CD4-positive, alpha-beta T cell treated with Interleukin-21 for 1 hour (primary cell): ENCODE data around the gene SYNJ2.

Experiments
- DNase-seq: peaks from one replicate; pipeline ENCODE4 v3.0.0-alpha.2; 2020

Gene SYNJ2

DNA sequence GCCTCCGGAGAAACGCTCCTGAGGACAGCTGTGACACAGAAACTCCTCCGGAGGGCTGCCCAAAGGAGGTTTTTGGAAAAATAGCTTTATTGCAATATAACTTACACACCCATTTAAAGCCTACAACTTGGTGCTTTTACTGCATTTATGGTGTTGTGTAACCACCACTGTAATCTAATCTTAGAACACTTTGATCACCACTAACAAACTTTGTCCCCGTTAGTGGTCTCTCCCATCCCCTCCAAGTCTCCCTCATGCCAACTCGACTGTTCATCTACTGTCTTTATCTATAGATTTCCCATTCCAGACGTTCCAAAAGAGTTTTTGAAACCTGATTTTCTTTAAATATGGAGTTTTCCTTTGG, 62.8 kb downstream of the SYNJ2 start:
- DNase-seq: no peak

DNA sequence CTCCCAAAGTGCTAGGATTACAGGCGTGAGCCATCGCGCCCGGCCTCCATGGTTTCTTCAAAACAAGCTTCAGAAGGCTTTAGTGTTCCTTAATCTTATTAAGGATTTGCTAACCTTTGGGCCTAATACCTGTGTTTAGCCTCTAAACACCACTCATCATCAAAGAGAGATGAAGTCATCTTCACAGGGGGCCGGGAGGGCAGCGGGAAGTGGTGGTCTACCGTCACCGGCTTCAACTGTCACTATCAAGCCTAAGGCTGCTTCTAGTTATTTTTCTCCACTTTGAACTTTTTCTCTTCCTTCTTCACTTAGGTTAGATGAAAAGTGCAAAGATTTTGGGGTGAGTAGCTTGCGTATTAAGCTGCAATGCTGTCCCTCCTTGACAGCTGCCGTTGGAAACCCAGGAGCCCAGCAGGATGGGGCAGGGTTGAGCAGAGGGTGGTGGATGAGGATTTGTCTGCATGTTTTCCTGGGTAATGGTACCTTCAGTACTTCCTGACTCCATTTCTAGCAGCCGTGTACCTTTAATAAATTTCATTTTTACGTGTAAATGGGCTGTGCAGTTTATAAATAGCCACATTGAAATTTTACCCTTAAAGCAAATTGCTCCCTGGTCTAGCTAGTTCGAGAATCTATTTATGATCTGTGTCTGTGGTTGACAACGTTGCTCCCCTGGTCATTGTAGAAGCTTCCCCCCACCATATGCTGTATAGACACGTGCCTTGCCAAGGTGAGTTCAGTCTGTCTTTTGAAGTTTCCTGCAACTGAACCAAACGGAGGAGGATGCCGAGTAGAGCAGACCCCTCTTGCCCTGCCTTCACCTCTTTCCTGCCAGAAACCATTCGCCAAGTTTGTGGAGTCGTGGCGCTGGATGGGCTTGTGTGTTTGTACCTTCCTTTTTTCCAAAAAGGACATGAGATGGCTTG, 64.8 kb downstream of the SYNJ2 start:
- DNase-seq: no peak

DNA sequence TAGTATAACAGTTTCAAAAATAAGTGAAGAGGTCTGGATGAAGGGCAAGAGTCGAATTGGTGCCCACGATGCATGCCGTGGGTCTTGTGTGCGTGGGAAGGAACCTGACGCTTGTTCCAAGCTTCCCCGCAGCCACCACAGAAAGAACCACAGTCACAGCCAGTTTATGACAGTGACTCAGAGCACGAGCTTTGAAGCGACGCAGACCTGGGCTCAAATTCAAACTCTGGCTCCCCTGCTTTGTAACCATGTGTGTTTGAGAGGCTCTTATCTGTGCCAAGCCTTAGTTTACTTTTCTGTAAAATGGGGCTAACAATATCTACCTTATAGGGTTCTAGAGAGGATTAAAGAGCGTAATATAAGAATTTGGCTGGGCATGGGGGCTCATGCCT, 65.5 kb downstream of the SYNJ2 start:
- DNase-seq: peak; percentile 20

DNA sequence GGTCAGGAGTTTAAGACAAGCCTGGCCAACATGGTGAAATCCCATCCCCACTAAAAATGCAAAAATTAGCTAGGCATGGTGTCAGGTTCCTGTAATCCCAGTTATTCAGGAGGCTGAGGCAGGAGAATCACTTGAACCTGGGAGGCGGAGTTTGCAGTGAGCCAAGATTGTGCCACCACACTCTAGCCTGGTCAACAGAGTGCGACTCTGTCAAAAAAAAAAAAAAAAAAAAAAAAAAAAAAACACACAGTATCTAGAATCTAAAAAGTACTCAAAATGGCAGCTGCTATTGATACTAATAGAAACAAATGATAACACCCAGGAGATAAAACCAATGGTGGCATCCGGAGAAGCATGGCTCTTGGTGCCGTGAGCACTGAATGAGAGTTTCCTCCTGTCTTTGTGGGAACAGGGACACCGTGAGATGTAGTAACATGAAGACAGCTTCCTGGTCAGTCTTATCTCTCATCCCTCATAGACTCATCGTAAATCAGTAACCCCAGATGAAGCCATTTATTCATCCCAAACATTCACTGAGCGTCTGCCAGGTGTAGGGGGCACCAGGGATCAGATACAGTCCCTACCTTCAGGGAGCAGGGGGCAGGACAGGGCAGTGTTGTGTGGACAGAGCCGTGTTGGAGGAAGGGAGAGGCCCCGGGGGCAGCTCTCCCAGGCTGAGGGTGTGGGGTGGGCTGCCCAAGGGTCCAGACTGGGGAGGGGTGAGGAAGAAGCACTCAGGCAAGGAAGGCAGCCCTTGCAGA, 66.1 kb downstream of the SYNJ2 start:
- DNase-seq: no peak

DNA sequence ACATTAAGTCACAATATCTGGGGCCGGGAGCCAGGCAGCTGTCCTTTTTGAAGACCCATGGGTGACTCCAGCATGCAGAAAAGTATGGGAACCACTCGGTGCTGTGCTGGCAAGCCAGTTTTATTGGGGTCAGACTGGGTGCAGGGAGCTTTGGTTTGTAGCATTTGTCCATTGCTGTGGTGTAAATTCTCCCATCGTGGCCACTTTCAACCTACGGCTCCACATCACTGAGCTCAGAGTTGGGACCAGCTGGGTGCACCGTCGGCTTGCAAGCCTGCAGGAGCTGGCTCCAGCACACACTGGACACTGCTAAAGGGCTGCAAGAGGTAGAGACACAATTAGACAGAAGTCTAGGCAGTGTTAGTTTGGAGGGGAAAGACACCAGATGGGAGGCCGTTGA, 66.9 kb downstream of the SYNJ2 start:
- DNase-seq: no peak

DNA sequence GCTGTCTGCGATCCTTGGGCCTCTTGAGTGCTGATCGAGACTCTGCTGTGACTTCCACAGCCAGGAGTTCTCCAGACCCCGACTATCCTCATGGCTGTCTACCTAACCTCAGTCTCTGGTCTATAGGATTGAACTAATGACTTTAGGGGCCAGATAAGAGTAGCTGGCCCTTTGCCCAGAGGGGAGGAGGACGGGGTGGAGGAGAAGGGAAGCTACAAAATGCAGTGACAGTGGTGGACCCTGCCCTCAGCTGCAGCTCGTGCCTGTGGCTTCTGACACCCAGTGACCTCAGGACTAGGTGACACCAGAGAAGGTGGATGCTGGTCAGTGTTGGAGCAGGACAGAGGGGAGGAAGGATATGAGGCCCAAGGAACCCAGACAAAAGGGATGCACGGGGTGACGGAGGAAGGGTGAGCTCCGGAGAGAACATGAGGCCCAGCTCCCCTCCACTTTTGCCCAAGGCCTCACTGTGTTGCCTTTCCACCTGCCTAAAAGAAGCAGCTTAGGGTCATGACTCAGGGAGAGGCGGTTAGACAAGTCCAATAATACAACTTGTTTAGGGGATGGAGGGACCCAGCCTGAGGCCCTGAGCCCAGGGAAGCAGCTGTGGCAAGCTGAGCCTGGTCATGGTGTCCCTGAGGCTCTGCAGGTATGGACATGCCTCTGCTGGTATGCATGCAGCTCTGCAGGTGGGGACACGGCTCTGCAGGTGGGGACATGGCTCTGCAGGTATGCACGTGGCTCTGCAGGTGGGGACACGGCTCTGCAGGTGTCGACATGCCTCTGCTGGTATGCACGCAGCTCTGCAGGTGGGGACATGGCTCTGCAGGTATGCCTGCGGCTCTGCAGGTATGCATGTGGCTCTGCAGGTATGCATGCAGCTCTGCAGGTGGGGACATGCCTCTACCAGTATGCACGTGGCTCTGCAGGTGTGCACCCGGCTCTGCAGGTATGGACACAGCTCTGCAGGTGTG, 67.7 kb downstream of the SYNJ2 start:
- no peak for DNase-seq

DNA sequence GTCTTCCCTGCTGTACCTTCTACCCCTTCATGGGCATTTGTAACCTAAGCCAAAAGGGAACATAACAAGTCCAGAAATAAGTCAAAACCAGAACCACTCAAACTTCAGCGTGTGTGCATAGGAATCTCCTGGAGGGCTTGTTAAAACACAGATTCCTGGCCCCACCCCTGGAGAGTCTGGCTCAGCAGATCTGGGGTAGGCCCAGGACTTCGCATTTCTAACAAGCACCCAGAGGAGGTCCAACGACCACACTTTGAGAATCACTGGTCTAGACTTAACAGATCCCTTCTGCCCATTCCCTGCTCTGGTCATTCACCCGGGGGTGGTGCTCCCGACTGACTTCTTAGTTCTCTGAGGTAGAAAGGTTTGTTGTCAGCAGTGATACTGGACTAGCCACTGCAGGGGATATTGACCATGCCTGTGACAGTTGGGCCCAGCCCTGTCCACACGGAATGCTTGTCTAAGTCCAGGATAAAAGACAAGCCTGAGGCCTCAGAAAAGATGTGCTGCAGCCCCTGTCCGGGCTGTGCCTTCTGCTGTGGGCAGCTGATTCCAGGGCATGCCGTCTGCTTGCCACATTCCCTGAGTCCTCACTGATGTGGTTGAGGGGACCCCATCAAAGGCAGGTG, 68.6 kb downstream of the SYNJ2 start:
- DNase-seq: no peak

DNA sequence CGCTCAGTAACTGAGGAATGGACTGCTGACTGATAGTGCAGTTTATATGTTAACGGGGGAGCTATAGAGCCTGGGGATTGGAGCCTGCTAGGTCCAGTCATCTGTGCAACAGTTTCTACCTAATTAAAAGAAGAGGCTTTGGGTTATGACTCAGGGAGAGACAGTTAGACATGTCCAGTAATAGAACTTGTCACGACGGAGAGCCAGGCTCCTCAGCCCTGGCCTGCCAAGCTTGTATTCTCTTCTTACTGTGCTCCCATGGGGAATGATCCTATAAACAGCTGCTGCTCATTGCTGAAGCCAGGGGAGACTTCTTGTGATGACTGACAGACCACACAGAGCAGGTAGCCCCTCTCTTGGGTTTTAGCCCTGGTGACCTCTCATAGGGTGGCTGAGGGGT, 69.3 kb downstream of the SYNJ2 start:
- no peak for DNase-seq

DNA sequence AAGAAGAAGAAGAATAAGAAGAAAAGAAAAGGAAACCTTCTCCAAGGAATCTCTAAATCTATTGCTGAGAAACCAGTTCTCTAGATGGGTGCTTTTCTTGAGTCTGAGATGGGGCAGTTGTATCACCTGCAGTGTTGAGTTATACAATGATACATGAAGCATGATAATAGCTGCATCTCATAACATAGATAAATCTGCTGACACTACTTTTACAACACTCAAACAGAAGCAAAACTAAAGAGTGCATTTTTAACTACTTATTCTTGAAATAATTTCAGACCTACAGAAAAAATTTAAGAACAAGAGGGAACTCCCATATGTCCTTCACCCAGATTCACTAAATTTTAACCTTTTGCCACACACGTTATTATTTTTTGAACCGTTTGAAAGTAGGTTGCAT, 70.3 kb downstream of the SYNJ2 start:
- DNase-seq: no peak

DNA sequence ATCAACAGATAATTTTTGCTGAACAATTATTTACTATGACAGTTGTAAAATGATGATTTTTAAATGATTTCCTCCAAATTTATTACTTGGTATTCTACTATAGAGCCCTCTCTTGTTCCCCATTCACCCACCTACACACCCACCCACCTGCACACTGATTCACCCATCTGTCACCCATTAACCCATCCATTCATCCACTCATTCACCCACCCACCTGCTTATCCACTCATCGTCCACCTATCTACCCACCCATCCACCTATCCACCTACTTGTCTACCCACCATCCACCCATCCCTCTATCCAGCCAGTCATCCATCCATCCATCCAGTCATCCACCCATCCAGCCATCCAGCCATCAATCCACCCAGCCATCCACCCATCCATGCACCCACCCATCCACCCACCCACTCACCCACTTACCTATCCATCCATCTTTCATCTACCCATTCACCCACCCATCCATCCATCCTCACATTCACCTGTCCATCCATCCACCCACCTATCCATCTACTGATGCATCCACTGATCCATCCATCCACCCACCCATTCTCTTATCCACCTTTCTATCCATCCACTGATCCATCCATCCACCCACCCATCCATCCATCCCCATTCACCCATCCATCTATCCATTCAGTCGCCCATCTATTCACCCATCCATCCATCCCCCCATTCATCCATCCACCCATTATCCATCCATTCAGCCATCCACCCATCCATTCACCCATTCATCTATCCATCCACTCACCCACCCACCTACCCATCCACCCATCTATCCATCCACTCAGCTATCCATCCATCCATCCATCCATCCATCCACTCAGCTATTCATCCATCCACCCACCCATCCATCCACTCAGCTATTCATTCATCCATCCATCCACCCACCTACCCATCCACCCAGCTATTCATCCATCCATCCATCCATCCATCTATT, 72.0 kb downstream of the SYNJ2 start:
- no peak for DNase-seq

DNA sequence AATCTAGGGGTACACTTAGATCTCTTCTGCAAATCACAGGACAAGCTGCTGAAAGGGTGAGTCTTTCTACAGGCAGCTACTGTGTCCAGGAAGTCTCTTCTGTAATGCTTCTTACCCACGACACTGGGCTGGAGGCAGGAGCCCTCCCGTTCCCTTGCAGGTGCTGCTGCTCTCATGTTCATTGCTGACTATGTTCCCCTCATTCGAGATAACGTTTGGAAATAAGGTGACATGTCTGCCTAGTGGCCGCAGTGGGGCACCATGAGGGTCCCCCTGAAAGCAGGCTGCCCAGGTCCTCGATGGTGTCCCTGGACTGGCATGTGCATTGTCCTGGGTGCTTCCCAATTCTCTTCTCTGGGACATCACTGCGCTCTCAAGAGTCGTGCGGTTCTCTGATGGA, 74.7 kb downstream of the SYNJ2 start:
- DNase-seq: no peak

DNA sequence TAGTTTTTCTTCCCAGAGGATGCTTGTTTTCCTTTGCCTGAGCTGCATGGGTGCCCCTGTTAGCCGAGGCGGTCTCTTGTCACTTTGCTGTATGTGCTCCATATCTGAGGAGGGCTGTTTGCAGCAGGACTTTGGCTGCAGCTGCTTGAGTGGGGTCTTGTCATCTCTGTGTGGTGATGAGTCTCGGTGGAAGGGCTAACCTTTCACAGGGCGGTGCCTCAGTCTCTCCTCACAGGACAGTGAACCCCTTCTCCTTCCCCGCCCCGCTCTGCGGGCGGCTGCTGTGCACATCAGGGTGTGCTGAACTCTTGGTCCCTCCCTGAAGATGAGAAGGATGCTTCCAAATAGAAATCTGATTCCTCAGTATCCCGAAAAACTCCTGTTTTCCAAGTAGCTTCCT, 75.1 kb downstream of the SYNJ2 start:
- DNase-seq: no peak

DNA sequence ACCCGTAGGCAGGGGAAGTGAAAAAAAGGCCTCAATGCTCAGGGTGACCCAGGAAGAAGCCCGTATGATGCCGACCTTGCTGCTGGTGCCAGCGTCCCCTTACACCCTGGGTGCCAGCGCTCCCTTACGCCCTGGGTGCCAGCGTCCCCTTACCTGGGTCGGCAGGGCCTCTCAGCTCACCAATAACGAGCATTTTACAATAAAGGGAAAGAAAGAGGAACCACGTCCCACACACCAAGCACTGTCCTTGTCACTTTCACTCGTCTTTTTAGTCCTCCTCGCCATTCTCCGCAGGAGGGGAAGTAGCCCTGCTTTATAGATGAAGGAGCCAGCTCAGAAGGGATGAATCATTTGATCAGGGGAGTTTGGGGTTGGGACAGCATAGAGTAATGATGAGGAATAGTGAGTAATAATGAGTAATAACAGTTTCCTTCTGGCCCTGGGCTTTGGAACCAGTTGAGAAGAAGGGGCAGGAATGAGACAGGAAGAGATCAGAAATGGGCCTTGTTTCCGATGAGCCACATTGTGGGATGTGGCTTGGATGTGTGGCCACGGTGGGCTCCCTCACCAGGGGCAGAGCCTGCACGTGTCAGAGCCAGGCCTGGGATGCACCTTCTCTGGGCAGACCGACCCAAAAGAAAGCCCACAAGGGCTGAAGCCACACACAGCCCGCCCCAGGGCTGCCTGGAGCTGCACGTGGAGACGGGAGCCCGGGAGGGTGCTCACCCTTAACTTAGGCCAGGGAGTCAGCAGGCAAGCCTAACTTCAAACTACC, 75.7 kb downstream of the SYNJ2 start:
- no peak for DNase-seq

DNA sequence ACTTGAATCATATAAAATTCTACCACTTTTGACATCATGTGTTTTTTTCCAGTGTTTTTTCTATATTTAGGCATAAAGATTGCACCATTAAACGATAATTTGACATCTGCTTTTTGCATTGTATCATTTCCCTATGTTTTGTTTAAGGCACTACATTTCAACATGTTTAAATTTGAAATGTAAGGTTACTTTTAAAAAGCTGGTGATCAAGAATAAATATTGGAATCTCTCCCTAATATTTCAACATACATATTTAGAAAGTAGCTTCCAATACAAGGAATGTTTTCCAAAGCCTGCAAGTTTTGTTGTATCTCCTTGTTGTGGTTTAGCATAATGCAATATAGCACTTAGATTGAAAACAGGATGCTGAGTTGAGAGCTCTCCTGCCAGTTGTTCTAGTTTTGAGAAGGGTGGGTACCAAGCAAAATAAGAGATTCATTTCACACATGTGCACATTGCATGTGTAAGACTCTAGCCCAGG, 76.5 kb downstream of the SYNJ2 start:
- DNase-seq: no peak

DNA sequence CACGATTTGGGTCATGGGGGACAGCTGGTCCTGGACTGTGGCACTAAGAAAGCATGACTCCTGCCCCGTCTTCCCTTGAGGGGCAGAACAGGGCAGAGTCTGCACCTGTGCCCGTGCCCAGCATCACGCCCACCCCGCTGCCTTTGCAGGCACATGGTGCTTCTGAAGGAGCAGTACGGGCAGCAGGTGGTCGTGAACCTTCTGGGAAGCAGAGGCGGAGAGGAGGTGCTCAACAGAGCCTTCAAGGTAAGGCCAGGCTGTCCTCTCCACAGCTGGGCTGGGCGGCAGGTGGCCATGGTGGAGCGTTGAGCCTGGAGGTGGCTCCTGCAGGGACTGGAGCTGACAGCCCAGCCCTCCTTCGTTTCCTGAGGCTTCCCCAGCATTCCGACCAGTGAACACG, 77.4 kb downstream of the SYNJ2 start:
- no peak for DNase-seq

DNA sequence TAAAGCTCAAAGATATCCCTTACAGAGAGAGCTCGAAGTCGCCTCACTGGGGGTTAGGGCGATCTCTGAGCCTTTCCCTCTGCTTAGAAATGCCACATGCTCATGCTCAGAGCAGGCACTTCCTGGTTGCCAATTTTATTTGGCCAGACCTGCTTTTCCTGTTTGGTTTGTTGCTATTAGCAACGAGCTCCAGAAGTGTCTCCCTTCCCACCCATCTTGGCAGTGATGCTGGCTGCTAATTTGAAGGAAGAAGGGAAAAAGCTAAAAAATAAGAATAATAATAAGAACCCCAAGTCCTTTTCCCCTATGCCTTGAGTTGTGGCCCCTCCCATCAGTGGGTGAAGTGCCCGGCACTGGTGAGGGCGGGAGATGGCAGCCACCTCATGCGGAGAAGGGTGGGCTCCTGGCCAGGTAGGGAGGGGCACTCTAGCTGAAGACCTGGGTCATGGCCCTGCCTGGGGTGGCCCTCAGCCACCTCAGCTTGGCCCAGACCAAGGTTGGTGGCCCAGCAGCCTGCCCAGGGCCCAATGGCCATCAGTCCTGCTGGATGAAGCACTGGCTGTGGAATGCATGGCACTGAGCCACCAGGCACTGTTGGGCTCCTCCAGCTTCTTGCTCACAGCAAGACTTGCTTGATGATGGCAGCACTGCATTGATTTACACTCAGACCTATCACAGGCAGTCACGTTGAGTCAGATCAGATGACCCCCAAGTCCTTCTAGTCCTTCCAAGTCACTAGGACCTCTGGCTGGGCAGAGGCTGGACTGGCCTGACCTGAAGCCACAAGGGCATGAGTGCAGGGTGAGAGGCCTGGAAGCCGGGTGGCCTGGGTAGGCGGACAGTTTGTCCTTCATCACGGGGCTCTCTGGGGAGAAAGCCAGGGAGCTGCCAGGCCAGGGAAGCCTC, 79.0 kb downstream of the SYNJ2 start:
- peak; percentile 38 for DNase-seq

DNA sequence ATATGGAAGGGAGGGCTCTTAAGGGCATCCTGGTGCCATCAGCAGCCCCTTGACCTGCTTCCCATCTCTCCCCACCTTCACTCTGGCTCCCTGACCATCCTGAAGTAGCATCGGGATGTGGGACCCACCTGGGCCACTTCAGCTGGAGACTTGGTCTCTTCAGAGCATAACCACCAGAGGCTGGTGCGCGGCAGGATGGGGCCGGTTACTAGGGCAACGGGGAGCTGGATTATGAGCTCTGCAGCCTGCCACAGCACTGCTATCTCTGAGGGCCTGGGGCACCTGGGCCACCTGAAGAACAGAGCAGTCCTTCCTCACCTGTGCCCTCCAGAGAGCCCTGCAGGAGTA, 79.7 kb downstream of the SYNJ2 start:
- DNase-seq: no peak

DNA sequence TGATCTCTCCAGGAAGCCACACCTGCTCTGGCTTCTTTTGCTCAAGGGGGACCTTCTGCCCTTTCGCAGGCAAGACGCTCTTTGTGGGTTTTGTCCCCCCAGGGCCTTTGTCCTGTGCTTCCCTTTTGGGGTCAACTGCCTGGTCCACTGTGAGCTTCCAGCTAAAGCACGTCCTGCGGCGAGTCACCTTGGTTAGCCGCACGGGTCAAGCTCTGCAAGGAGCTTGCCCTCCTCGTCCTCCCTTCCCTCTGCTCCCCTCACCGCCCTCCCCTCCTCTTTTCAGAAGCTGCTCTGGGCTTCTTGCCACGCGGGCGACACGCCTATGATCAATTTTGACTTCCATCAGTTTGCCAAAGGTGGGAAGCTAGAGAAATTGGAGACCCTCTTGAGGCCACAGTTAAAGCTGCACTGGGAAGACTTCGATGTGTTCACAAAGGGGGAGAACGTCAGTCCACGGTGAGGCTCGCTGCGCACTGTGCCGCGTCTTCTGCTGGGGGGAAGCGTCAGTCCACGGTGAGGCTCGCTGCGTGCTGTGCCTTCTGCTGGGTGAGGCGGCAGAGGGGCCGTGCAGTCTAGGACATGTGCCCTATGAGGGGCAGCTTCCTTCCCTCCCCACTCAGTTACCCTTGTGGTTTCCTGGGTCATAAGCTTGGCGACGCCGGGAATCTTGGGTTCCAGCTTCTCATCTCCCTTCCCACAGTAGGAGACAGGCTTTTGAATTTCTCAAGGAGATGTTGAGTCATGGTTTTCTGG, 80.2 kb downstream of the SYNJ2 start:
- no peak for DNase-seq

DNA sequence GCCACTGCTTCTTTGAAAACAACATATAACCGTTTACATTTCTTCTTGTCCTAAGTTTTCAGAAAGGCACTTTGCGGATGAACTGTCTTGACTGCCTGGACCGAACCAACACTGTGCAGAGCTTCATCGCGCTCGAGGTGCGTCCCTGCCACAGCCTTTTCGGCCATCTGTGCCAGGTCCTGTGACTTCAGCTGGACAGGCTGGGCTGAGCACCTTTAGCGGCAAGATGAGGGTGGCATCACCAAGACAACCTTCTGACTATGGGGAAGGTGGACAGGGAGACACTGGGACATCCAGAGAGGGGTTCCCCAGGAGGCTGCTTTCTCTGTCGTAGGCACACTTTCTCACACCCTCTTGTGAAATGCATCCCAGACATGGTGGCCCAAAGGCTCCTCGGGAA, 82.1 kb downstream of the SYNJ2 start:
- no peak for DNase-seq
